ENCODE results near the gene ATP2B2. TPM values are rescaled to one million over a fixed set of nuclear protein-coding genes. Genes with fewer than 3 reads are reported as not detected.

Gene ATP2B2
- total RNA-seq, 1 experiment from 2014 or later: 0.21 TPM

GRCh38 chr3:10379161-10379560 lies 126.2 kb downstream of the ATP2B2 start:
- no peak for DNase-seq
- no peaks in the 10 kb centered on the region for H3K36me3 ChIP-seq (replicated peaks; ENCODE audit: control insufficient read depth, insufficient read depth, low read length)
- no peak overlapping the region for H3K4me3 ChIP-seq (ENCODE audit: insufficient read depth, low read depth, low read length)
- H3K27me3 ChIP-seq (ENCODE audit: control insufficient read depth, insufficient read depth, low read length): no peaks in the 10 kb centered on the region

- H3K36me3 ChIP-seq (replicated peaks; ENCODE audit: control insufficient read depth, insufficient read depth, low read length): no peaks in the 10 kb centered on the region
- no peaks in the 10 kb centered on the region for H3K27me3 ChIP-seq (ENCODE audit: control insufficient read depth, insufficient read depth, low read length)
- H3K4me3 ChIP-seq (ENCODE audit: insufficient read depth, low read depth, low read length): no peak overlapping the region
- no peak for DNase-seq
Observed at GRCh38 chr3:10378742-10379141, 126.6 kb downstream of the ATP2B2 start.

- Histone ChIP-seq H3K36me3 (replicated peaks; ENCODE audit: control insufficient read depth, insufficient read depth, low read length) (no peaks in the 10 kb centered on the region), H3K4me3 (ENCODE audit: insufficient read depth, low read depth, low read length) (no peak overlapping the region), H3K27me3 (ENCODE audit: control insufficient read depth, insufficient read depth, low read length) (no peaks in the 10 kb centered on the region)
- DNase-seq: no peak
Observed at GRCh38 chr3:10378246-10378645, 127.1 kb downstream of the ATP2B2 start.

- DNase-seq: no peak
- no peak overlapping the region for H3K4me3 ChIP-seq (ENCODE audit: insufficient read depth, low read depth, low read length)
Observed at GRCh38 chr3:10377148-10377725, 128.1 kb downstream of the ATP2B2 start.

GRCh38 chr3:10376353-10376752 lies 129.0 kb downstream of the ATP2B2 start:
- H3K36me3 ChIP-seq (replicated peaks; ENCODE audit: control insufficient read depth, insufficient read depth, low read length): no peaks in the 10 kb centered on the region
- no peaks in the 10 kb centered on the region for H3K27me3 ChIP-seq (ENCODE audit: control insufficient read depth, insufficient read depth, low read length)
- DNase-seq: peak; percentile 70
- no peak overlapping the region for H3K4me3 ChIP-seq (ENCODE audit: insufficient read depth, low read depth, low read length)

More at GRCh38 chr3:10377148-10377725, 128.1 kb downstream of the ATP2B2 start:
- no peaks in the 10 kb centered on the region for H3K27me3 ChIP-seq (ENCODE audit: control insufficient read depth, insufficient read depth, low read length)
- H3K36me3 ChIP-seq (replicated peaks; ENCODE audit: control insufficient read depth, insufficient read depth, low read length): no peaks in the 10 kb centered on the region

- H3K36me3 ChIP-seq (replicated peaks; ENCODE audit: control insufficient read depth, insufficient read depth, low read length): no peaks in the 10 kb centered on the region
- no peaks in the 10 kb centered on the region for H3K27me3 ChIP-seq (ENCODE audit: control insufficient read depth, insufficient read depth, low read length)
- DNase-seq: no peak
- H3K4me3 ChIP-seq (ENCODE audit: insufficient read depth, low read depth, low read length): no peak overlapping the region
Observed at GRCh38 chr3:10375296-10376053, 129.9 kb downstream of the ATP2B2 start.

- no peak overlapping the region for H3K4me3 ChIP-seq (ENCODE audit: insufficient read depth, low read depth, low read length)
- H3K36me3 ChIP-seq (replicated peaks; ENCODE audit: control insufficient read depth, insufficient read depth, low read length): no peaks in the 10 kb centered on the region
- H3K27me3 ChIP-seq (ENCODE audit: control insufficient read depth, insufficient read depth, low read length): no peaks in the 10 kb centered on the region
- no peak for DNase-seq
Observed at GRCh38 chr3:10374311-10374710, 131.1 kb downstream of the ATP2B2 start.

- Histone ChIP-seq H3K27me3 (ENCODE audit: control insufficient read depth, insufficient read depth, low read length) (no peaks in the 10 kb centered on the region), H3K4me3 (ENCODE audit: insufficient read depth, low read depth, low read length) (no peak overlapping the region), H3K36me3 (replicated peaks; ENCODE audit: control insufficient read depth, insufficient read depth, low read length) (no peaks in the 10 kb centered on the region)
- no peak for DNase-seq
Observed at GRCh38 chr3:10373686-10374261, 131.6 kb downstream of the ATP2B2 start.

- Histone ChIP-seq H3K36me3 (replicated peaks; ENCODE audit: control insufficient read depth, insufficient read depth, low read length) (no peaks in the 10 kb centered on the region), H3K4me3 (ENCODE audit: insufficient read depth, low read depth, low read length) (no peak overlapping the region), H3K27me3 (ENCODE audit: control insufficient read depth, insufficient read depth, low read length) (no peaks in the 10 kb centered on the region)
- no peak for DNase-seq
Observed at GRCh38 chr3:10371789-10372188, 133.6 kb downstream of the ATP2B2 start.

GRCh38 chr3:10371167-10371566 lies 134.2 kb downstream of the ATP2B2 start:
- H3K4me3 ChIP-seq (ENCODE audit: insufficient read depth, low read depth, low read length): no peak overlapping the region
- H3K27me3 ChIP-seq (ENCODE audit: control insufficient read depth, insufficient read depth, low read length): no peaks in the 10 kb centered on the region
- H3K36me3 ChIP-seq (replicated peaks; ENCODE audit: control insufficient read depth, insufficient read depth, low read length): no peaks in the 10 kb centered on the region
- no peak for DNase-seq

- Histone ChIP-seq H3K27me3 (ENCODE audit: control insufficient read depth, insufficient read depth, low read length) (no peaks in the 10 kb centered on the region), H3K36me3 (replicated peaks; ENCODE audit: control insufficient read depth, insufficient read depth, low read length) (no peaks in the 10 kb centered on the region), H3K4me3 (ENCODE audit: insufficient read depth, low read depth, low read length) (no peak overlapping the region)
- DNase-seq: no peak
Observed at GRCh38 chr3:10370429-10370828, 135.0 kb downstream of the ATP2B2 start.

- H3K36me3 ChIP-seq (replicated peaks; ENCODE audit: control insufficient read depth, insufficient read depth, low read length): no peaks in the 10 kb centered on the region
- DNase-seq: no peak
- H3K27me3 ChIP-seq (ENCODE audit: control insufficient read depth, insufficient read depth, low read length): no peaks in the 10 kb centered on the region
- no peak overlapping the region for H3K4me3 ChIP-seq (ENCODE audit: insufficient read depth, low read depth, low read length)
Observed at GRCh38 chr3:10368512-10368911, 136.9 kb downstream of the ATP2B2 start.

- H3K36me3 ChIP-seq (replicated peaks; ENCODE audit: control insufficient read depth, insufficient read depth, low read length): no peaks in the 10 kb centered on the region
- no peak for DNase-seq
- no peak overlapping the region for H3K4me3 ChIP-seq (ENCODE audit: insufficient read depth, low read depth, low read length)
- H3K27me3 ChIP-seq (ENCODE audit: control insufficient read depth, insufficient read depth, low read length): no peaks in the 10 kb centered on the region
Observed at GRCh38 chr3:10367506-10367905, 137.9 kb downstream of the ATP2B2 start.

GRCh38 chr3:10366651-10367101 lies 138.7 kb downstream of the ATP2B2 start:
- H3K4me3 ChIP-seq (ENCODE audit: insufficient read depth, low read depth, low read length): no peak overlapping the region
- DNase-seq: peak; percentile 78

GRCh38 chr3:10365791-10366190 lies 139.6 kb downstream of the ATP2B2 start:
- Histone ChIP-seq H3K4me3 (ENCODE audit: insufficient read depth, low read depth, low read length) (no peak overlapping the region), H3K36me3 (replicated peaks; ENCODE audit: control insufficient read depth, insufficient read depth, low read length) (no peaks in the 10 kb centered on the region), H3K27me3 (ENCODE audit: control insufficient read depth, insufficient read depth, low read length) (no peaks in the 10 kb centered on the region)
- no peak for DNase-seq

More at GRCh38 chr3:10366651-10367101, 138.7 kb downstream of the ATP2B2 start:
- no peaks in the 10 kb centered on the region for H3K36me3 ChIP-seq (replicated peaks; ENCODE audit: control insufficient read depth, insufficient read depth, low read length)
- H3K27me3 ChIP-seq (ENCODE audit: control insufficient read depth, insufficient read depth, low read length): no peaks in the 10 kb centered on the region

Measured in H7 (cell line).